Endodermal cell (in vitro differentiated cells): ENCODE measurements around the gene WDR12. TPM values are rescaled to one million over a fixed set of nuclear protein-coding genes. Genes with fewer than 3 reads are reported as not detected.
"Not testable (repeated sequence)": the region's sequence is repeated elsewhere in the genome, so short reads cannot be mapped to it uniquely, and the experiment has no call there.

ENCODE experiments used
- DNase-seq: peaks from one replicate; pipeline ENCODE4 v3.0.0-alpha.2; 2017
- H3K27ac ChIP-seq: 2 replicates; pipeline ENCODE4 v1.5.1; 2013; ENCODE audit warnings: mild to moderate bottlenecking, low read depth, low read length, moderate library complexity
- H3K27me3 ChIP-seq: 2 replicates; pipeline ENCODE4 v1.6.1; 2013; ENCODE audit warnings: mild to moderate bottlenecking, low read length, moderate library complexity; ENCODE audit not compliant: insufficient read depth, control insufficient read depth, poor library complexity, severe bottlenecking
- H3K36me3 ChIP-seq: 2 replicates; pipeline ENCODE4 v1.7.0; 2013; ENCODE audit warnings: mild to moderate bottlenecking, low read length, moderate library complexity; ENCODE audit not compliant: control insufficient read depth, insufficient read depth
- H3K4me1 ChIP-seq: one replicate; pipeline ENCODE4 v1.7.0; 2013; ENCODE audit warnings: low read length; ENCODE audit not compliant: control insufficient read depth, insufficient read depth
- H3K4me3 ChIP-seq: 2 replicates; pipeline ENCODE4 v1.5.1; 2013; ENCODE audit warnings: mild to moderate bottlenecking, low read length, moderate library complexity
- H3K9ac ChIP-seq: 2 replicates; pipeline ENCODE4 v1.6.1; 2013; ENCODE audit warnings: mild to moderate bottlenecking, low read length, moderate library complexity; ENCODE audit not compliant: poor library complexity, severe bottlenecking; ENCODE audit errors: extremely low read depth
- H3K9me3 ChIP-seq: 2 replicates; pipeline ENCODE4 v1.6.1; 2013; ENCODE audit warnings: mild to moderate bottlenecking, low read length, moderate library complexity; ENCODE audit not compliant: control insufficient read depth
- H3K27ac Mint-ChIP-seq: 2 replicates; pipeline ENCODE4 v1.8.0; 2020; ENCODE audit warnings: mixed read lengths
- H3K27me3 Mint-ChIP-seq: 2 replicates; pipeline ENCODE4 v1.8.0; 2021; ENCODE audit warnings: mild to moderate bottlenecking, mixed read lengths; ENCODE audit not compliant: insufficient read depth
- H3K36me3 Mint-ChIP-seq: 2 replicates; pipeline ENCODE4 v1.8.0; 2020; ENCODE audit warnings: low read depth, mixed read lengths
- H3K4me1 Mint-ChIP-seq: 2 replicates; pipeline ENCODE4 v1.8.0; 2020; ENCODE audit warnings: mixed read lengths
- H3K4me3 Mint-ChIP-seq: 2 replicates; pipeline ENCODE4 v1.8.0; 2020; ENCODE audit warnings: mild to moderate bottlenecking, moderate library complexity, mixed read lengths
- H3K9me3 Mint-ChIP-seq: 2 replicates; pipeline ENCODE4 v1.8.0; 2020; ENCODE audit warnings: mild to moderate bottlenecking, mixed read lengths
- WGBS, 2 experiments: methylation state at CpG; one replicate each; pipeline versions ENCODE4 v1.1.5 to v1.1.7; 2013; ENCODE audit warnings: missing lambda C conversion rate in 2 of 2, mixed read lengths in 1 of 2; ENCODE audit not compliant: insufficient coverage in 1 of 2, insufficient read length in 1 of 2; 5-methylcytosine and 5-hydroxymethylcytosine counted together
- total RNA-seq, 2 donors: library from RNA; stranded (reverse); fragmentation: NEBNext Ultra II Directional in 1 of 2; extraction: Animal tissue kit (Norgen Biotek cat#: 25700) in 1 of 2; gene quantifications; 2 replicates in 1 of 2; 3 replicates in 1 of 2; pipeline ENCODE4 v1.2.1, GENCODE V29; 2021
- TF ChIP-seq, protein P1 (sequence below): fragments of 200-600 bp; sonication (generic); conservative IDR thresholded peaks from 2 replicates; pipeline ENCODE4 v1.5.0; 2021; ENCODE audit warnings: antibody characterized with exemption, mild to moderate bottlenecking

Gene WDR12
- total RNA-seq, 2 donors from 2014 or later, result 84.4 to 104 TPM

DNA sequence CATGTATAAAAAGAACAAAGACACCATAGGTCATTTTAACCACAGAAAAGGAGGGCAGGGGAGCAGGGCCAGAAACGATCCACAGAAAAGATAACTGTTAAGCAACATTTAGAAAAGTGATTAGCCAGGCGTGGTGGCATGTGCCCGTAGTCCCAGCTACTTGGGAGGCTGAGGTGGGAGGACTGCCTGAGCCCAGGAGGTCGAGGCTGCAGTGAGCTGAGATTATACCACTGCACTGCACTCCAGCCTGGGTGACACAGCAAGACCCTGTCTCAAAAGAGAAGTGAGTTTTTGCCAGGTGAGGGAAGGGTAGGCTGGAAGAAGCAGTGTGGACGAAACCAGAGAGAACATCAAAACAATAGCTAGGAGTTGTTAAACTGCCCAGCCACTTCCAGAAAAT is 3.3 kb downstream of the WDR12 start:
- Mint-ChIP-seq H3K27me3 (no peaks in the 10 kb centered on the region), H3K36me3 (peaks cover 40% of the 10 kb centered on the region), H3K4me1 (no peaks in the 10 kb centered on the region), H3K27ac (peak overlapping the region; percentile 7), H3K4me3 (no peak overlapping the region), H3K9me3 (peaks cover 18% of the 10 kb centered on the region)
- DNase-seq, result no peak
- Histone ChIP-seq H3K4me3 (no peak overlapping the region), H3K36me3 (peaks cover 20% of the 10 kb centered on the region), H3K4me1 (no peaks in the 10 kb centered on the region), H3K9me3 (peaks cover 11% of the 10 kb centered on the region), H3K27ac (no peak overlapping the region), H3K27me3 (no peaks in the 10 kb centered on the region), H3K9ac (no peak overlapping the region)
- TF ChIP-seq, protein P1, sequence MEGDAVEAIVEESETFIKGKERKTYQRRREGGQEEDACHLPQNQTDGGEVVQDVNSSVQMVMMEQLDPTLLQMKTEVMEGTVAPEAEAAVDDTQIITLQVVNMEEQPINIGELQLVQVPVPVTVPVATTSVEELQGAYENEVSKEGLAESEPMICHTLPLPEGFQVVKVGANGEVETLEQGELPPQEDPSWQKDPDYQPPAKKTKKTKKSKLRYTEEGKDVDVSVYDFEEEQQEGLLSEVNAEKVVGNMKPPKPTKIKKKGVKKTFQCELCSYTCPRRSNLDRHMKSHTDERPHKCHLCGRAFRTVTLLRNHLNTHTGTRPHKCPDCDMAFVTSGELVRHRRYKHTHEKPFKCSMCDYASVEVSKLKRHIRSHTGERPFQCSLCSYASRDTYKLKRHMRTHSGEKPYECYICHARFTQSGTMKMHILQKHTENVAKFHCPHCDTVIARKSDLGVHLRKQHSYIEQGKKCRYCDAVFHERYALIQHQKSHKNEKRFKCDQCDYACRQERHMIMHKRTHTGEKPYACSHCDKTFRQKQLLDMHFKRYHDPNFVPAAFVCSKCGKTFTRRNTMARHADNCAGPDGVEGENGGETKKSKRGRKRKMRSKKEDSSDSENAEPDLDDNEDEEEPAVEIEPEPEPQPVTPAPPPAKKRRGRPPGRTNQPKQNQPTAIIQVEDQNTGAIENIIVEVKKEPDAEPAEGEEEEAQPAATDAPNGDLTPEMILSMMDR, result no peak
- WGBS, 2 experiments, result 91 to 98% methylated on average over 5 of the region's 5 CpGs

DNA sequence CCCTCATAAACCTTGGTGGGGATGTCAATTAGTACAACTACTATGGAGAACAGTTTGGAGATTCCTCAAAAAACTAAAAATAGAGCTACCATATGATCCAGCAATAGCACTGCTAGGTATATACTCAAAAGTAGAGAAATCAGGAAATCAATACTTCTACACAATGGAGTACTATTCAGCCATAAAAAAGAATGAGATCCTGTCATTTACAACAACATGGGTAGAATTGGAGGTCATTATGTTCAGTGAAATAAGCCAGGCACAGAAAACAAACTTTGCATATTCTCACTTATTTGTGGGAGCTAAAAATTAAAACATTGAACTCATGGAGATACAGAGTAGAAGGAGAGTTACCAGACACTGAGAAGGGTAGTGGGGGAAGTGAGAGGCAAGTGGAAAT is 6.0 kb downstream of the WDR12 start:
- Histone ChIP-seq H3K36me3 (peaks cover 26% of the 10 kb centered on the region), H3K9me3 (peaks cover 11% of the 10 kb centered on the region)
- not testable (repeated sequence) for H3K4me3 ChIP-seq, H3K27me3 Mint-ChIP-seq, H3K27me3 ChIP-seq, H3K9ac ChIP-seq, H3K27ac Mint-ChIP-seq, H3K4me1 Mint-ChIP-seq, H3K4me3 Mint-ChIP-seq, DNase-seq, H3K4me1 ChIP-seq, H3K27ac ChIP-seq
- Mint-ChIP-seq H3K9me3 (peaks cover 18% of the 10 kb centered on the region), H3K36me3 (peaks cover 44% of the 10 kb centered on the region)

DNA sequence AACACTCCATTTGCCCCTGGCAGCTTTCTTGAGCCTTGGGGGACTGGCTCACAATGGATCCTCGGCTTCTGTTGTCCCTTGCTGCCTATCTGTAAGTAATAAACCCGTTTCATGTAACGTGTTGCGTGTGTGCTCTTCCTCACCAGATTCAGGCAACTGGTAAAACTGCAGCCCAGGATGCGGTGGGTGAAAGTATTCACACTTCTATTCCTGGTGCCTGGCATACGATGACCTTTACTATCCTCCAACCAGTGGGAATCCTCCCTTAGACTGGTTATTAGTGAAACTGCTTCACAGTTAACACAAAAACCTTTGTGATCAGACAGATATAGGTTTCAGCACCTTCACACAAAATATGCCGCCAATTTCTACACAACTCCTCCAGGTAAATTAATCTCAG is 26.3 kb downstream of the WDR12 start:
- Mint-ChIP-seq H3K36me3 (peaks cover 78% of the 10 kb centered on the region), H3K9me3 (no peaks in the 10 kb centered on the region), H3K27me3 (no peaks in the 10 kb centered on the region), H3K4me3 (no peak overlapping the region), H3K4me1 (no peaks in the 10 kb centered on the region), H3K27ac (no peak overlapping the region)
- no peaks in the 10 kb centered on the region for H3K27me3 ChIP-seq
- H3K4me3 ChIP-seq, result no peak overlapping the region
- no peak overlapping the region for H3K27ac ChIP-seq
- no peaks in the 10 kb centered on the region for H3K9me3 ChIP-seq
- WGBS, 2 experiments, result 77 to 96% methylated on average over 5 to 7 of the region's 7 CpGs
- no peak for DNase-seq
- TF ChIP-seq, protein P1, result no peak
- H3K9ac ChIP-seq, result no peak overlapping the region
- H3K4me1 ChIP-seq, result no peaks in the 10 kb centered on the region
- peaks cover 74% of the 10 kb centered on the region for H3K36me3 ChIP-seq

DNA sequence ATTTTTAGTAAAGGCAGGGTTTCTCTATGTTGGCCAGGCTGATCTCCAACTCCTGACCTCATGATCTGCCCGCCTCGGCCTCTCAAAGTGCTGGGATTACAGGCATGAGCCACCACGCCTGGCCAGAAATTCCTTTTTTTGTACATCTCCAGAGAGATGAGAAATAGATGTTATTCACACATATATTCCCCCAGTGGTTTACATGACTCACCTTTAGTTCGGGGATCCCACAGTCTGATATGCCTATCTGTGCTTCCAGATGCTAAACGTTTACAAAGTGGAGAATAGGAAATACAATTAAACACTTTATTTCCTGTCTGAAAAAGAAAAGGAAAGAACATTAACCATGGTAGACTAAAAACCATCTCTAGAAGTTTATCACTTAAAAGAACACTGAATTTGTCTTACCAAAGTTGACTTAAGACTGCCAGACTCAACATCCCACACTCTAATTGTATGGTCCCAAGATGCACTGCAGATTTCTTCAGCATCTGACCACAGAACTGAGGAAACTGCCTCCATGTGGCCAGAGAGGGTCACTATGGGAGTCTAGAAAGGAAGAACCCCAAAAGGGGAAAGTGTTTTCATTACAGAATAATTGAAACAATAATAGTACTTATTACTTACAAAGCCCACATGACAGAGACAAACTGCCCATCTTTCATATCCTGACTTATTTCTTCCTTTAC is 27.3 kb downstream of the WDR12 start:
- Mint-ChIP-seq H3K9me3 (no peaks in the 10 kb centered on the region), H3K36me3 (peaks cover 78% of the 10 kb centered on the region), H3K27me3 (no peaks in the 10 kb centered on the region), H3K4me1 (no peaks in the 10 kb centered on the region), H3K27ac (no peak overlapping the region), H3K4me3 (no peak overlapping the region)
- TF ChIP-seq, protein P1, result peak; percentile 37
- no peaks in the 10 kb centered on the region for H3K27me3 ChIP-seq
- no peak for DNase-seq
- H3K36me3 ChIP-seq, result peaks cover 75% of the 10 kb centered on the region
- WGBS, 2 experiments, result 98 to 100% methylated on average over 4 to 5 of the region's 5 CpGs
- no peaks in the 10 kb centered on the region for H3K4me1 ChIP-seq
- H3K27ac ChIP-seq, result no peak overlapping the region
- H3K9me3 ChIP-seq, result no peaks in the 10 kb centered on the region
- H3K9ac ChIP-seq, result no peak overlapping the region
- H3K4me3 ChIP-seq, result no peak overlapping the region
